ENCODE results near the gene CFL1. TPM values are rescaled to one million over a fixed set of nuclear protein-coding genes. Genes with fewer than 3 reads are reported as not detected.
"Not testable (repeated sequence)": the region's sequence is repeated elsewhere in the genome, so short reads cannot be mapped to it uniquely, and the experiment has no call there.

The CFL1 gene
- polyA plus RNA-seq, 1 of the 3 experiments (the other 2 are of a cell fraction) = 4,252 TPM

DNA sequence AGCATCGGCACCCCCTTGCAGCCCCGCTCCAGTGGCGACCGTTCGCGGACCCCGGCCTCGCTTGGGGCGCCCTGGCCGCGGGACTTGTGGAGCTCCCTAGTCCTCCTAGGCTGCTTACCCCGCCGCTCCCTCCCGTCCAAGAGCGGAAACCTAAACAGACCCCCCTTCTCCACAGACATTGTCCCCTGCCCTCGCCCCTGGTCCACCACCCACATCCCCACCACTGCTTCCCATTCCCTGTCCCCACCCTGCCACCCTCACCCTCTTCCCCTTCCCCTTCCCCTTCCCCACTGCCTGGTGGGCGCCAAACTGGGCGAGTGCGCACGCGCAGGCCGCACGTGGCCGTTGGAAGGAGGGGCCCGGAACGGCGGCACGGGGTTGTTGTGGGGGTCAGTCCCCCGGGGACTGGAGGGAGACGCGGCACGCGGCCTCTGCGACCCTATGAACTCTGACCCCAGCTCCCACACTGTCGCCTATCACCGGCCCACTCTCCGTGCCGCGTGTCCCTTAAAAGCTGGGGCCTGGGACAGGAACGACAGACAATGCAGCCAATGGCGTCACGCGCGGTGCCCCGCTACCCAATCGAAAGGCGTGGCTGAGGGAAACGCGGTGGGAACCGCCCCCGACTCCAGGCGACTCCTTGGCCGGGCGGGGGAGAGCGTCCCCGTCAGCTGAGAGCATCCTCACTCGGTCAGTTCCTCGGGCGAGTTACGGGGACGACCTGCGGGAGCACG lies 24.5 kb downstream of the CFL1 start, which contains the start of gene SNX32 (continued):
- TF ChIP-seq, protein P1, sequence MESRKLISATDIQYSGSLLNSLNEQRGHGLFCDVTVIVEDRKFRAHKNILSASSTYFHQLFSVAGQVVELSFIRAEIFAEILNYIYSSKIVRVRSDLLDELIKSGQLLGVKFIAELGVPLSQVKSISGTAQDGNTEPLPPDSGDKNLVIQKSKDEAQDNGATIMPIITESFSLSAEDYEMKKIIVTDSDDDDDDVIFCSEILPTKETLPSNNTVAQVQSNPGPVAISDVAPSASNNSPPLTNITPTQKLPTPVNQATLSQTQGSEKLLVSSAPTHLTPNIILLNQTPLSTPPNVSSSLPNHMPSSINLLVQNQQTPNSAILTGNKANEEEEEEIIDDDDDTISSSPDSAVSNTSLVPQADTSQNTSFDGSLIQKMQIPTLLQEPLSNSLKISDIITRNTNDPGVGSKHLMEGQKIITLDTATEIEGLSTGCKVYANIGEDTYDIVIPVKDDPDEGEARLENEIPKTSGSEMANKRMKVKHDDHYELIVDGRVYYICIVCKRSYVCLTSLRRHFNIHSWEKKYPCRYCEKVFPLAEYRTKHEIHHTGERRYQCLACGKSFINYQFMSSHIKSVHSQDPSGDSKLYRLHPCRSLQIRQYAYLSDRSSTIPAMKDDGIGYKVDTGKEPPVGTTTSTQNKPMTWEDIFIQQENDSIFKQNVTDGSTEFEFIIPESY (IDR thresholded peaks at IDR 0.05; ENCODE audit: borderline replicate concordance, low read depth) = no peak
- no peak for TF ChIP-seq SIN3A (IDR thresholded peaks at IDR 0.05; ENCODE audit: borderline replicate concordance, low read depth, low read length)
- TF ChIP-seq TEAD4 (IDR thresholded peaks at IDR 0.05; ENCODE audit: borderline replicate concordance, insufficient read depth) = no peak
- TF ChIP-seq SMC3 (IDR thresholded peaks at IDR 0.05; ENCODE audit: low read depth, low read length) = no peak
- TF ChIP-seq MXI1 (IDR thresholded peaks at IDR 0.05; ENCODE audit: low read depth, low read length) = peak; percentile 94
- TF ChIP-seq, protein P2, sequence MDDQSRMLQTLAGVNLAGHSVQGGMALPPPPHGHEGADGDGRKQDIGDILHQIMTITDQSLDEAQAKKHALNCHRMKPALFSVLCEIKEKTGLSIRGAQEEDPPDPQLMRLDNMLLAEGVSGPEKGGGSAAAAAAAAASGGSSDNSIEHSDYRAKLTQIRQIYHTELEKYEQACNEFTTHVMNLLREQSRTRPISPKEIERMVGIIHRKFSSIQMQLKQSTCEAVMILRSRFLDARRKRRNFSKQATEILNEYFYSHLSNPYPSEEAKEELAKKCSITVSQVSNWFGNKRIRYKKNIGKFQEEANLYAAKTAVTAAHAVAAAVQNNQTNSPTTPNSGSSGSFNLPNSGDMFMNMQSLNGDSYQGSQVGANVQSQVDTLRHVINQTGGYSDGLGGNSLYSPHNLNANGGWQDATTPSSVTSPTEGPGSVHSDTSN (IDR thresholded peaks at IDR 0.05) = peak; percentile 100
- TF ChIP-seq EP300 (IDR thresholded peaks at IDR 0.05; ENCODE audit: borderline replicate concordance in 1 of 2, low read depth in 1 of 2, low read length in 1 of 2) = no peak
- no peak for TF ChIP-seq FOXM1 (IDR thresholded peaks at IDR 0.05; ENCODE audit: low read depth)
- TF ChIP-seq POLR2AphosphoS5 (IDR thresholded peaks at IDR 0.05; ENCODE audit: low read depth, low read length) = no peak; the same call in 1 of the 2 replicates
- TF ChIP-seq, protein P3, sequence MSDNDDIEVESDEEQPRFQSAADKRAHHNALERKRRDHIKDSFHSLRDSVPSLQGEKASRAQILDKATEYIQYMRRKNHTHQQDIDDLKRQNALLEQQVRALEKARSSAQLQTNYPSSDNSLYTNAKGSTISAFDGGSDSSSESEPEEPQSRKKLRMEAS (IDR thresholded peaks at IDR 0.05; ENCODE audit: low read depth) = peak; percentile 93

DNA sequence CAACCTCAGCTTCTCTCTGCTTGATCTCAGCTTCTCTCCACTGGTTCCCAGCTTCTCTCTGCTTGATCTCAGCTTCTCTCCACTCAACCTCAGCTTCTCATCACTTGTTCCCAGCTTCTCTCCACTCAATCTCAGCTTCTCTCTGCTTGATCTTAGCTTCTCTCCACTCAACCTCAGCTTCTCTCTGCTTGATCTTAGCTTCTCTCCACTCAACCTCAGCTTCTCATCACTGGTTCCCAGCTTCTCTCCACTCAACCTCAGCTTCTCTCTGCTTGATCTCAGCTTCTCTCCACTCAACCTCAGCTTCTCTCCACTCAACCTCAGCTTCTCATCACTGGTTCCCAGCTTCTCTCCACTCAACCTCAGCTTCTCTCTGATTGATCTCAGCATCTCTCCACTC lies 25.7 kb downstream of the CFL1 start:
- H3K9me2 ChIP-seq; H3K4me2 ChIP-seq; H3K9me3 ChIP-seq; H3K9ac ChIP-seq; H3K4me3 ChIP-seq (ENCODE audit: low read depth in 2 of 2, low read length in 1 of 2); H3K79me2 ChIP-seq (ENCODE audit: insufficient read depth); DNase-seq; H3K27ac ChIP-seq (ENCODE audit: low read depth in 2 of 2, low read length in 1 of 2); H3K27me3 ChIP-seq (ENCODE audit: insufficient read depth); H3K36me3 ChIP-seq (replicated peaks in 1 of 2; ENCODE audit: control insufficient read depth in 1 of 2, insufficient read depth in 2 of 2, low read length in 1 of 2); H2AFZ ChIP-seq (ENCODE audit: low read depth); H4K20me1 ChIP-seq (ENCODE audit: insufficient read depth): not testable (repeated sequence)
- ChIA-PET CTCF (interaction anchor here (0.9 to 3.4 kb wide), 11 partner anchors 9 to 157 kb away, joined by 3 to 33 read pairs (median 6); partner anchors contain the start of gene FIBP), POLR2A (interaction anchor here (0.7 to 2.3 kb wide), 4 partner anchors 12 to 120 kb away, joined by 3 to 14 read pairs (median 4); partner anchors contain the start of gene KAT5)
- peaks cover 0 to 13% of the 10 kb centered on the region in 2 experiments; a peak in 1 of 4 replicates for H3K4me1 ChIP-seq (ENCODE audit: control insufficient read depth in 1 of 2, insufficient read depth in 2 of 2, low read depth in 1 of 2, low read length in 1 of 2)
- H3F3A ChIP-seq (replicated peaks; ENCODE audit: insufficient read depth) = peaks cover 10% of the 10 kb centered on the region

DNA sequence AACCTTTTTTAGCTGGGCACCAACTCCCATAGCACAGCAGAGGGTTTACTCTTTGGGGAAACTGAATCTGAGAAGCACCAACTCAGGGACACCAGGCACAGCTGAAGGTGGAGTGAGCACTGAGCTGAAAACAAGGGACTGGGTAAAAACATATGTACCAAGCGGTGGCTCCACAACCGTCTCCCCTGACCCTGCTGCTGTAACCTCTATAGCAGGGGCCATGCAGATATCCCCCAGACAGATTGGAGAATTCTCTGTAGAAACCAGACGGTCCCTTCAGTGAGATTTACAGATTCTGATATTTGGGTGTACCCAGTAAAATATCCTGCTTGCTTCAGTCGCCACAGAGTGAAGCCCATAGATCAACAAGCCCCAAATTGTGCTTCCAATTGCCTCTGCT lies 28.5 kb downstream of the CFL1 start:
- H3K27me3 ChIP-seq (ENCODE audit: insufficient read depth) = no peaks in the 10 kb centered on the region

More for the DNA sequence above, 28.5 kb downstream of the CFL1 start:
- peaks cover 10% of the 10 kb centered on the region for H3F3A ChIP-seq (replicated peaks; ENCODE audit: insufficient read depth)
- H2AFZ ChIP-seq (ENCODE audit: low read depth) = no peak overlapping the region
- no peaks in the 10 kb centered on the region for H4K20me1 ChIP-seq (ENCODE audit: insufficient read depth)
- 55% methylated on average over 4 of the region's 4 CpGs for WGBS (ENCODE audit: low lambda C conversion rate)
- TF ChIP-seq TCF12 (IDR thresholded peaks at IDR 0.05) (no peak), TEAD4 (IDR thresholded peaks at IDR 0.05; ENCODE audit: borderline replicate concordance, insufficient read depth) (no peak)
- H3K4me1 ChIP-seq (ENCODE audit: control insufficient read depth in 1 of 2, insufficient read depth in 2 of 2, low read depth in 1 of 2, low read length in 1 of 2) = peaks cover 0 to 7% of the 10 kb centered on the region in 2 experiments; a peak in 1 of 4 replicates
- no peaks in the 10 kb centered on the region for H3K9me2 ChIP-seq
- H3K27ac ChIP-seq (ENCODE audit: low read depth in 2 of 2, low read length in 1 of 2) = no peak overlapping the region
- ChIA-PET CTCF (interaction anchor here (0.7 to 3.9 kb wide), 6 partner anchors 12 to 1061 kb away, joined by 3 to 33 read pairs (median 4); partner anchors contain the start of genes AP5B1 and MUS81), POLR2A (no interaction called here)
- H3K9me3 ChIP-seq = no peaks in the 10 kb centered on the region
- H3K36me3 ChIP-seq (replicated peaks in 1 of 2; ENCODE audit: control insufficient read depth in 1 of 2, insufficient read depth in 2 of 2, low read length in 1 of 2) = no peaks in the 10 kb centered on the region
- H3K4me2 ChIP-seq = no peak overlapping the region
- DNase-seq = no peak
- H3K79me2 ChIP-seq (ENCODE audit: insufficient read depth) = no peaks in the 10 kb centered on the region
- H3K4me3 ChIP-seq (ENCODE audit: low read depth in 2 of 2, low read length in 1 of 2) = no peak overlapping the region
- H3K9ac ChIP-seq = no peak overlapping the region

Measured in SK-N-SH (cell line).